ENCODE results near the gene ZNF423. TPM values are rescaled to one million over a fixed set of nuclear protein-coding genes. Genes with fewer than 3 reads are reported as not detected.
A peak's percentile ranks its signal among the peaks of the same experiment; 100 is the strongest.

ZNF423 gene
- total RNA-seq, 1 donor from 2014 or later, result 10.7 TPM

GRCh38 chr16:49844359-49844758, 11.6 kb downstream of the ZNF423 start:
- H3K4me1 ChIP-seq, result peaks cover 16% of the 10 kb centered on the region
- no peak for DNase-seq
- no peaks in the 10 kb centered on the region for H3K36me3 ChIP-seq
- no peaks in the 10 kb centered on the region for H3K27me3 ChIP-seq (ENCODE audit: low read depth)
- no peaks in the 10 kb centered on the region for H3K9me3 ChIP-seq
- TF ChIP-seq CTCF (IDR thresholded peaks at IDR 0.05), result no peak
- ATAC-seq, result no peak
- peak overlapping the region; percentile 31 for H3K27ac ChIP-seq
- no peak overlapping the region for H3K4me3 ChIP-seq
- intact Hi-C loops (cut with DNase I), result no loop called here

GRCh38 chr16:49843758-49844157, 12.2 kb downstream of the ZNF423 start:
- TF ChIP-seq CTCF (IDR thresholded peaks at IDR 0.05), result no peak
- Histone ChIP-seq H3K36me3 (no peaks in the 10 kb centered on the region), H3K4me3 (no peak overlapping the region), H3K9me3 (no peaks in the 10 kb centered on the region), H3K4me1 (peaks cover 16% of the 10 kb centered on the region), H3K27ac (no peak overlapping the region), H3K27me3 (ENCODE audit: low read depth) (peaks cover 1% of the 10 kb centered on the region)
- DNase-seq (no peak), ATAC-seq (no peak)
- intact Hi-C loops (cut with DNase I), result no loop called here

GRCh38 chr16:49842972-49843371, 12.9 kb downstream of the ZNF423 start:
- no peak overlapping the region for H3K27ac ChIP-seq
- TF ChIP-seq CTCF (IDR thresholded peaks at IDR 0.05), result no peak
- no peaks in the 10 kb centered on the region for H3K9me3 ChIP-seq

GRCh38 chr16:49839017-49839825, 16.7 kb downstream of the ZNF423 start:
- H3K4me3 ChIP-seq, result peak overlapping the region; percentile 11
- no peaks in the 10 kb centered on the region for H3K36me3 ChIP-seq
- H3K27me3 ChIP-seq (ENCODE audit: low read depth), result peaks cover 10% of the 10 kb centered on the region
- peaks cover 52% of the 10 kb centered on the region for H3K4me1 ChIP-seq
- no peak for TF ChIP-seq CTCF (IDR thresholded peaks at IDR 0.05)
- DNase-seq, result no peak
- H3K9me3 ChIP-seq, result no peaks in the 10 kb centered on the region
- ATAC-seq, result no peak
- peak overlapping the region; percentile 62 for H3K27ac ChIP-seq
- intact Hi-C loops (cut with DNase I), result no loop called here

More at GRCh38 chr16:49842972-49843371, 12.9 kb downstream of the ZNF423 start:
- no peaks in the 10 kb centered on the region for H3K36me3 ChIP-seq
- peaks cover 20% of the 10 kb centered on the region for H3K4me1 ChIP-seq
- peaks cover 9% of the 10 kb centered on the region for H3K27me3 ChIP-seq (ENCODE audit: low read depth)
- ATAC-seq (no peak), DNase-seq (no peak)
- intact Hi-C loops (cut with DNase I), result no loop called here
- no peak overlapping the region for H3K4me3 ChIP-seq

- intact Hi-C loops (cut with DNase I), result no loop called here
- Histone ChIP-seq H3K9me3 (no peaks in the 10 kb centered on the region), H3K27me3 (ENCODE audit: low read depth) (peaks cover 10% of the 10 kb centered on the region), H3K27ac (peak overlapping the region; percentile 62), H3K4me3 (peak overlapping the region; percentile 11), H3K4me1 (peaks cover 57% of the 10 kb centered on the region), H3K36me3 (no peaks in the 10 kb centered on the region)
- ATAC-seq (no peak), DNase-seq (no peak)
- TF ChIP-seq CTCF (IDR thresholded peaks at IDR 0.05), result no peak
These were observed 17.4 kb downstream of the ZNF423 start for GRCh38 chr16:49838441-49839016.
